SK-N-SH (cell line): ENCODE data around the gene C16orf96.

Experiments used
- MAX ChIP-seq: IDR thresholded peaks from 2 replicates; pipeline ENCODE4 v1.4.0; 2012; ENCODE audit warnings: low read depth
- NFIC ChIP-seq: IDR thresholded peaks from 2 replicates; pipeline ENCODE4 v1.4.0; 2012; ENCODE audit warnings: borderline replicate concordance
- POLR2AphosphoS5 ChIP-seq: IDR thresholded peaks from 2 replicates; pipeline ENCODE4 v1.6.1; 2012; ENCODE audit warnings: low read depth, low read length
- TAF1 ChIP-seq: IDR thresholded peaks from 2 replicates; pipeline ENCODE4 v1.6.1; 2012; ENCODE audit warnings: low read depth, mild to moderate bottlenecking, low read length, moderate library complexity, borderline replicate concordance
- TF ChIP-seq, protein P1 (sequence below): fragments of 200-600 bp; sonication (generic); IDR thresholded peaks from 2 replicates; pipeline ENCODE4 v1.6.1; 2017; ENCODE audit warnings: antibody characterized with exemption, mild to moderate bottlenecking, moderate library complexity

DNA sequence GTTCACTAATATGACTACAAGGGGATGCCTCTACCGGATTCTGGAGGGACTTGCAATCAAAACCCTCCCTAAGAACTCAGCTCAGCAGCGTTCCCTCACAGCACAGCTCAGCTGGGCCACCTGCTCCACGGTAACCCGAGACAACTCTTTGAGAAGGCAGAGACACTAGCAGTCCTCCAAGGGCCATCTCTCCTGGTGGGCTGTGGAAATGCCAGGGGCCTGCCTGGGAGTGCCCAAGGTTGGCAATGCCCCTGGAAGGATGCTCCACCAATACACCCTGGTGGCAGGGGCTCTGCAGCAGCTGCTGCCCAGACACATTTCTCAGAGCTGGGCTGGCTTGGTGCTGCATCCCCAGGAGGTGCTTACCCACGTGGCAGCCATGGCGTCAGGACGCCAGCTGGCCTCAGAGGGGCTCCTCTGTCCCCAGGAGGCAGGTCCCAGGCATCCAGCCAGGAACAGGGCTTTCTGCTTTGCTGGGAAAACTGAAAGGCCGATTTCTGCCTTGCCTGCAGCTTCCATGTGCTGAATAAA, 34.0 kb upstream of the C16orf96 start:
- no peak for TF ChIP-seq TAF1
- no peak for TF ChIP-seq NFIC
- no peak for TF ChIP-seq POLR2AphosphoS5
- TF ChIP-seq, protein P1, sequence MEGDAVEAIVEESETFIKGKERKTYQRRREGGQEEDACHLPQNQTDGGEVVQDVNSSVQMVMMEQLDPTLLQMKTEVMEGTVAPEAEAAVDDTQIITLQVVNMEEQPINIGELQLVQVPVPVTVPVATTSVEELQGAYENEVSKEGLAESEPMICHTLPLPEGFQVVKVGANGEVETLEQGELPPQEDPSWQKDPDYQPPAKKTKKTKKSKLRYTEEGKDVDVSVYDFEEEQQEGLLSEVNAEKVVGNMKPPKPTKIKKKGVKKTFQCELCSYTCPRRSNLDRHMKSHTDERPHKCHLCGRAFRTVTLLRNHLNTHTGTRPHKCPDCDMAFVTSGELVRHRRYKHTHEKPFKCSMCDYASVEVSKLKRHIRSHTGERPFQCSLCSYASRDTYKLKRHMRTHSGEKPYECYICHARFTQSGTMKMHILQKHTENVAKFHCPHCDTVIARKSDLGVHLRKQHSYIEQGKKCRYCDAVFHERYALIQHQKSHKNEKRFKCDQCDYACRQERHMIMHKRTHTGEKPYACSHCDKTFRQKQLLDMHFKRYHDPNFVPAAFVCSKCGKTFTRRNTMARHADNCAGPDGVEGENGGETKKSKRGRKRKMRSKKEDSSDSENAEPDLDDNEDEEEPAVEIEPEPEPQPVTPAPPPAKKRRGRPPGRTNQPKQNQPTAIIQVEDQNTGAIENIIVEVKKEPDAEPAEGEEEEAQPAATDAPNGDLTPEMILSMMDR, result no peak
- TF ChIP-seq MAX, result no peak
